Mammary epithelial cell (primary cell): ENCODE data around the gene KIF15.
"Not testable (repeated sequence)": the region's sequence is repeated elsewhere in the genome, so short reads cannot be mapped to it uniquely, and the experiment has no call there.

Source experiments
- CTCF ChIP-seq, 2 donors: IDR thresholded peaks in 1 of 2; conservative IDR thresholded peaks in 1 of 2; 2 replicates each; pipeline ENCODE4 v1.5.1; 2011 to 2012; ENCODE audit warnings: inconsistent platforms in 2 of 2, low read length in 2 of 2, mild to moderate bottlenecking in 2 of 2, control low read depth in 1 of 2, low read depth in 1 of 2; ENCODE audit not compliant: insufficient read depth in 1 of 2; ENCODE audit errors: extremely low read depth in 1 of 2
- EZH2 ChIP-seq: IDR thresholded peaks from 2 replicates; pipeline ENCODE4 v1.6.1; 2012; ENCODE audit warnings: low read length, inconsistent platforms, borderline replicate concordance

- not testable (repeated sequence) for TF ChIP-seq CTCF (conservative IDR thresholded peaks at IDR 0.05 in 1 of 2, IDR thresholded peaks at IDR 0.05 in 1 of 2; ENCODE audit: extremely low read depth in 1 of 2, insufficient read depth in 1 of 2, low read depth in 1 of 2, low read length in 2 of 2); EZH2
Observed at GRCh38 chr3:44821206-44821605, 59.6 kb downstream of the KIF15 start.
